ENCODE data around the gene DRAM2.
"Not testable (repeated sequence)": the region's sequence is repeated elsewhere in the genome, so short reads cannot be mapped to it uniquely, and the experiment has no call there.

Gene DRAM2

DNA sequence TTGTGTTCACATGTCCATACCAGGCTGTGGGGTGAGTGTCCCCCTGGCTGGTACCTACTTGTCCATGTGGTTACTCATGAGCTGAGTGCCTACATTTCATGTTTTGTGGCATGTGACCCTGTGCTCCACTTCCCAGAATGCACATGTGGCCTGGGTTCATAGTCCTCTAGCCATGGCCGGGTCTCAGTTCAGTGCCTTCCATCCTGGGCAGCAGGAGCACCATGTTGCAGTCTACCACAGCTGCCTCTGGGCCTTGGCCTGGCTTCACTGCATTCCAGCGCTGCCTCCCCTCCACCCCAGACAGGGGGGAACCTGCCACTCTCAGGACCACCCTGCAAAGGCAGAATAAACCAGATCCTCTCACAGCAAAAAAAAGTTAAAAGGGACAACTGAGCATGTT, 5.6 kb upstream of the DRAM2 start:
- FAIRE-seq: no peak

GRCh38 chr1:111142356-111142975, 2.6 kb upstream of the DRAM2 start:
- DNase-seq (ENCODE audit: insufficient read length, low spot score) (no peak), FAIRE-seq (no peak)

More for the DNA sequence above, 5.6 kb upstream of the DRAM2 start:
- no peak for DNase-seq (ENCODE audit: insufficient read length, low spot score)

DNA sequence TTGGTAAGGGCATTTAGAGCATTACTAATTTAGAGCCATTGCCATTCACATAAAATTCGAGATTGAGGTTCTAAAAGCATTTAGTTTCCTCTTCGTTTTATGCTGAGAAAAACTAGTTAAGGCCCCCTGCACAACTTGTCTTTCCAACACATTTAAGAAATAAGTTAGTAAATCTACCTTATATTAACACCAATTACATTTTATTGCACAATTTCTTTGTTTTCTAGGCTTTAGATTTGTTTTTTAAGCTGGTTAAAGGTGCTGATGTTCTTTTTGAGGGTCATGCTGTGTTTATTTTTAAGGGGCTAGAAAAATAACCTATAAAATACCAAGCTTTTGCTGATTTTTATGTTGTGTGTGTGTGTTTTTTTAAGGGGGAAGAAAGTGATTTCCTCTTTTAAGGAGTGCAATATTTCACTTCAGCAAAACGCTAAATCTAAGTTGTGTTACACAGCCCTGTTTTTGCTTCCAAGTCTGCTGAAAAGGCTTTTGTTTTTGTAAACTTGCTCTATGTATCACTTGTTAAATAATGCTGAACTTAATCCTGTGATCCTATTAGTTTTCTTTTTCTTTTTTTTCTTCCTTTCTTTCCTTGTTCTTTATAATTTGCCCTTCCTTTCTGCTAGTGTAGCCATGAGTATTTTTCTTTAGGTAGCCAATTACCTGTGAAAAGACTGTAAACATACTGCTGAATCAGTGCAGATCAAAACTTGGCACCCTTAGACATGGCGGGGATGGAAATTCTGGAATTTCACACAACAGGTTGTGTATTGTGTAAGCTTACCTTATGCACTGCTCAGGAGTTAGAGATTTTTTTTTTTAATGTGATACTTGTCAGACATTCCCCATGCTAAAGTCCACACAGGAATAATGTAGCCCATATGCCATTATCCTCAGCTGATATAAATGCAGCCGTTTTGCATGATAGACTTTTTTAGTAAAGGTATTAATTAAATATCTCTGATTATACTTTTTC, 1.6 kb upstream of the DRAM2 start:
- FAIRE-seq: no peak
- DNase-seq (ENCODE audit: insufficient read length, low spot score): no peak

DNA sequence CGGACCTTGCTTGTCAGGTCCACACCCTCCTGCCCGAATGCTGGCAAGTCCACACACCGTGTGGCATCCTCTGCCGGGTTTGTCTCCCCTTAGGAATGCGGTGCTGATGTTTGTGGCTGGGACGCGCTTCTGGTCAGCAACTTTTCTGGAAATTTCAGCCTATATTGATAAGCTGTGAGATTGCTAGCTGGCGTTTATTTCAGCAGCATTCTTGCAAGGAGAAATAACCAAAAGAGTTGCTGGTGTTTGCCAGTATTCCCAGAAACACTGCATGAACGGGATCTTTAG, 731 bp upstream of the DRAM2 start:
- FAIRE-seq (no peak), DNase-seq (ENCODE audit: insufficient read length, low spot score) (peak; percentile 50)

GRCh38 chr1:111139324-111139955, 453 bp downstream of the DRAM2 start:
- DNase-seq (ENCODE audit: insufficient read length, low spot score) (peak; percentile 25), FAIRE-seq (no peak)

- DNase-seq (ENCODE audit: insufficient read length, low spot score) (no peak), FAIRE-seq (no peak)
Observed at GRCh38 chr1:111133866-111134265, 6.0 kb downstream of the DRAM2 start.

DNA sequence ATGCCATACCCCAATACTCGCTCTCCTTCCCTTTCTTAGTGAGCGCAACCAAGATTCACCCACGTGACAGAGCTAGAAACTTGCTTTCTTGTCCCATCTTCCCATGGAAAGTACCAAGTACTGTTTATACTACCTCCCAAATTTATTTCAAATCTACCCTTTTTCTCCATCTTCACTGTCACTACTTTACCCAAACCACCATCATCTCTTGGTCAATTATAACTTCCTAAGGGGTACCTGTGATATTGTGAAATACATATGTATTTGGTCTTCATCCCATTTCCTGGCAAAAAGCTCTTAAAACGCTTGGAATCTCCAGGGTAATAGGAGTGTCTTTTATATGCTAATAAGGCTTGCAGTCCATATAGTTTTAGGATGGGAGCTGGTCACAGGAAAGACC, 8.2 kb downstream of the DRAM2 start:
- FAIRE-seq: no peak
- no peak for DNase-seq (ENCODE audit: insufficient read length, low spot score)

GRCh38 chr1:111129376-111129775, 10.5 kb downstream of the DRAM2 start:
- FAIRE-seq: no peak
- DNase-seq (ENCODE audit: insufficient read length, low spot score): no peak

GRCh38 chr1:111127923-111128643, 11.8 kb downstream of the DRAM2 start:
- no peak for FAIRE-seq

DNA sequence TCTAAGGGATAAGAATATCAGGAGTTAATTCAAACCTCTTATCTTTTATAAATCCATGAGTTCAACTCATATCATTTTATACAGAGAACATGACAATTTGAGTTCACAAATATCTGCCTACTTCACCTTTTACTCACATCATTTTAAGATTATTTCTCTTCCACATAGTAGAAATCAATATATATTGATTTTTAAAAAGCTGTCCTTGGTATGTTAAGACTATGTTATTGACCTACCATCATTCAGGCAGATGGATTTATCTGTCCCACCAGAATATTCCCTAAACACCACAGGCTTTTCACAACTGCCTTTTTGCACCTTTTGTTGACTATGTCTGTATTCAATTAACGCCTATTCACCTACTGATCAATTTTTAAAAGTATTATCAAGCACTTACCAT, 13.5 kb downstream of the DRAM2 start:
- FAIRE-seq: no peak
- DNase-seq (ENCODE audit: insufficient read length, low spot score): no peak

More at GRCh38 chr1:111127923-111128643, 11.8 kb downstream of the DRAM2 start:
- DNase-seq (ENCODE audit: insufficient read length, low spot score): no peak

DNA sequence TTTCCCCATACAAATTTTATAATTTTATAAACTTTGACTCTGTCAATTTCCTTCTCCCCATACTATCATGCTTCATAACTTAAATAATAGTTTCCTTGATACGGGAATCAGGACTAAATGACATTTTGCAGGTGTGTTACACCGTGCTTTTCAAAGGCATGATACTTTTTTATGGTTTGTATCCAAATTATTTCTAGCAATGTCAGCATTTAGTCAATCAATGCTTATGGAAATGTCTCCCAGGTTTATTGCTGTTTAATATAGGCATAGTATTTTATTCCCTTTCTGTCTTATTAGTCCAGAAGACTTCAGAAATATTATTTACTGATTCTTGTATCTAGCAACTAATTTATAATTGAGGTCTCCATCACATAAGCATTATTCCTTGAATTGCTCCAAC, 23.4 kb downstream of the DRAM2 start:
- DNase-seq (ENCODE audit: insufficient read length, low spot score) (no peak), FAIRE-seq (no peak)

DNA sequence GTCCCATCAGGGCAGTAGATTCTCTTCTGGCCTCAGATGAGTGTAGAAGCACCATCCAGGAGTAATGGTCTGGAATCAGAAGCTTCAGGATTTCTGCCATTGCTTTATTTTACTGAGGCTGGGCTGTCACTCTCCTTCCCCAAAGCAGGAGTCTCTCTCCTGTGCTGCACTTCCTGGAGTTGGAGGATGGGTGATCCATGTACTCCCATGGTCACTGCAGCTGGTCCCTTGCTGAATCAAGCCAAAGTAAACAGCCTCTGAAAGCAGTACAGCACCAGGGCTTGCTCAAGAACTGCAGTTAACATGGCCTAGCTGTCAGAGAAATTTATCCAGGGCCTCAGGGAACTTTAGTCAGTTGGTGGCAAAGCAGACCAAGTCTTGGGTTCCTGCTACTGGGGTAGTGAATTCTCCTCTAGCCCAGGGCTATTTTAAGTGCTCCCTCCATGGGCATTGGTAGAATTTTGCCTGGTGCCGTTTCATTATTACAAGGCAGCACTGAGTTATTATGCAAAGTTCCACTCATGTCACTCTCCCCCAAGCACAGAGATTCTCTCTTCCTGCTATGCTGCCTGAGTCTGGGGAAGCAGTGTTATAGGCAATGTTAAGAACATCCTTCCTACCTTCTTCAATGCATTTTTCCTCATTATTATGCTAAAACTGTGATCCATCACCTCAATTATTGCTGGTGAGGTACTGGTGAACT, 29.5 kb downstream of the DRAM2 start:
- no peak for FAIRE-seq
- DNase-seq (ENCODE audit: insufficient read length, low spot score): no peak

DNA sequence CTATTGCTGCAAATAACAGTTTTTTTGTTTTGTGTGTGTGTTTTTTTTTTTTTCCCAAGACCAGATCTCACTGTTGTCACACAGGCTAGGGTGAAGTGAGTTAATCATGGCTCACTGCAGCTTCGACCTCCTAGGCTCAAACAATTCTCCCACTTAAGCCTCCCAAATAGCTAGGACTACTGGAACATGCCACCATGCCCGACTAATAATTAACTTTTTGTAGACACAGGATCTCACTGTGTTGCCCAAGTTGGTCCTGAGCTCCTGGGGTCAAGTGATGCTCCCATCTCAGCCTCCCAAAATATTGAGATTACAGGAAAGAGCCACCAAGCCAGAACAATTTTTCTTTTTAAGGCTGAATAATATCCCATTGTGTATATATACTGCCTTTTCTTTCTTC, 34.9 kb downstream of the DRAM2 start:
- FAIRE-seq: no peak
- DNase-seq (ENCODE audit: insufficient read length, low spot score): no peak

DNA sequence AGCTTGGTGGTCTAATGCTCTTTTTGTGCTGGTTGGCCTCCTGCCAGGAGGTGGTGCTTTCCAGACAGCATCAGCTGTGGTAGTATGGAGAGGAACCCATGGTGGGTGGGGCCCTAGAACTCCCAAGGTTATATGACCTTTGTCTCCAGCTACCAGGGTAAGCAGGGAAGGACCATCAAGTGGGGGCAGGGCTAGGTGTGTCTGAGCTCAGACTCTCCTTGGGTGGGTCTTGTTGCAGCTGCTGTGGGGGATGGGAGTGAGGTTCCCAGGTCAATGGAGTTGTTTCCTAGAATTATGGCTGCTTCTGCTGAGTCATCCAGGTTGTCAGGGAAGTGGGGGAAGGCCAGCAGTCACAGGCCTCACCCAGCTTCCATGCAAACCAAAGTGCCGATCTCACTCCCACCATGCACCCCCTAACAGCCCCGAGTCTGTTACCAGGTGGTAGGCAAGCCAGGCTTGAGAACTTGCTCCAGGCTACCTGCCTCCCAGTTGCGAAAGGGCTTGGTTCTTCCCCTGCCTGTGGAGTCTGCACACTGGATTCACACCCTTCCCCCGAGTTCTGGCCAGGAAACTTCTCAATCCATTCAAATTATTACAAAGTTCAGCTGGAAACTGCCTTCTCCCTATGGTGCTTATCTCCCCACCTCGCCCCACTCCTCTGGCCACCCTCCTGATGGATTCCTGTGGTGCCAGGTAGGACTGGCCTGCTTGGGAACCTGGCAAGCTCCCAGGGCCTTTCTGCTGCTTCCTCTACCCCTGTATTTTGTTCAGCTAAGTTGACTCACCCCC, 37.8 kb downstream of the DRAM2 start:
- DNase-seq (ENCODE audit: insufficient read length, low spot score) (no peak), FAIRE-seq (no peak)

DNA sequence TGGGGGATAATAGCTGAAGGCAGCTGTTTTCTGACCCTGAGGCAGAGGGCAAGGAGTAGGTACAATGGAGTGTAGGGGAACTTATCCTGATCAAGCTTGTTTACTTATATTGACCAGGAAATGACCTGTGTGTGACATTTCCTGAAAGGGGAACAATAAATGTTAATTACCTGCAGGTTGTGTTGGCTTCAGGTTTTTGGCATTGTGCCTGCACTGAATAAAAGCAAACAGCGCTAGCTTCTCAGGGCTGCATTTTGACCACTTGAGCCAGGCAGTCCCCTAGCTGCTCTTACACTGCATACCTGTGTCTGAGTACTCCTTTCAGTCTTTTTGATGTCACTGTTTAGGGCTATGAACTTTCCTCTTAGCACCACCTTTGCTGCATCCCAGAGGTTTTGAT, 40.6 kb downstream of the DRAM2 start:
- DNase-seq (ENCODE audit: insufficient read length, low spot score) (no peak), FAIRE-seq (no peak)

DNA sequence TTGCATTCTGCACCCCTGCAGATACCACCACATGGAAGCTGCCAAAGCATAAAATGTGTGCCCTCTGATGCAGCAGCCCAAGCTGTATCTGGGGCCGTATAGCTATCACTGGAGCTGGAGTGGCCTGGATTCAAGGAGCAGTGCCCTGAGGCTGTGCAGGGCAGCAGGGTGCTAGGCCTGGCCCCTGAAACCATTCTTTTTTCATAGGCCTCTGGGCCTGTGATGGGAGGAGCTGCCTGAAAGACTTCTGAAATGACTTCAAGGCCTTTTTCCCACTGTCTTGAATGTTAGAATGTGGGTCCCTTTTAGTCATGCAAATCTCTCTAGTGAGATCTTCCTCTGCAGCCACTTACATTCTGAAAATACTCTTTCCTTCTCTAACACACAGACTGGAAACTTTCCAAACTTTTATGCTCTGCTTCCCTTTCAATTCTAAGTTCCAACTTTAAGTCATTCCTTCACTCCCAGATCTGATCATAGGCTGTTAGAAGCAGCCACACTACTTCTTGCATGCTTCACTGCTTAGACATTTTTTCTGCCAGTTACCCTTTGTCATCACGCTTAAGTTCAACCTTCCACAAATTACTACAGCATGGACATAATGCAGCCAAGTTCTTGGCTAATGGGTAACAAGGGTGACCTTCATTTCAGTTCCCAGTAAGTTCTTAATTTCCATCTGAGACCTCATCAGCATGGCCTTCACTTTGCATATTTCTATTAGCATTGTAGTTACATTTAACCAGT, 42.4 kb downstream of the DRAM2 start:
- FAIRE-seq (no peak), DNase-seq (ENCODE audit: insufficient read length, low spot score) (no peak)

DNA sequence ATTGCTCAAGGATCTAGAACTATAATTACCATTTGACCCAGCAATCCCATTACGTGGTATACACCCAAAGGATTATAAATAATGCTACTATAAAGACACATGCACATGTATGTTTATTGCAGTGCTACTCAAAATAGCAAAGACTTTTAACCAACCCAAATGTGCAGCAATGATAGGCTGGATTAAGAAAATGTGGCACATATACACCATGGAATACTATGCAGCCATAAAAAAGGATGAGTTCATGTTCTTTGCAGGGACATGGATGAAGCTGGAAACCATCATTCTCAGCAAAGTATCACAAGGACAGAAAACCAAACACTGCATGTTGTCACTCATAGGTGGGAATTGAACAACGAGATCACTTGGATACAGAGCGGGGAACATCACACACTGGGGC, 44.5 kb downstream of the DRAM2 start:
- not testable (repeated sequence) for FAIRE-seq; DNase-seq (ENCODE audit: insufficient read length, low spot score)

GRCh38 chr1:111089638-111090037, 50.3 kb downstream of the DRAM2 start:
- no peak for FAIRE-seq
- DNase-seq (ENCODE audit: insufficient read length, low spot score): no peak

GRCh38 chr1:111085676-111086075, 54.2 kb downstream of the DRAM2 start:
- FAIRE-seq (no peak), DNase-seq (ENCODE audit: insufficient read length, low spot score) (no peak)

Data from HTR-8/SVneo (cell line).